H9 (cell line): Measurements from ENCODE around the gene STH. TPM values are rescaled to one million over a fixed set of nuclear protein-coding genes. Genes with fewer than 3 reads are reported as not detected.

Experiments used
- DNase-seq: peaks from one replicate; pipeline ENCODE4 v3.0.0-alpha.2; 2017
- H2AFZ ChIP-seq: one replicate; pipeline ENCODE4 v1.6.1; 2013; ENCODE audit warnings: mild to moderate bottlenecking, low read length, control low read depth, moderate library complexity
- H2AK5ac ChIP-seq: 2 replicates; pipeline ENCODE4 v1.6.1; 2013; ENCODE audit warnings: low read length, control low read depth, mixed read lengths; ENCODE audit not compliant: insufficient read length
- H2BK120ac ChIP-seq: one replicate; pipeline ENCODE4 v1.6.1; 2013; ENCODE audit warnings: low read depth, mild to moderate bottlenecking, low read length, control low read depth, inconsistent platforms; ENCODE audit not compliant: poor library complexity, severe bottlenecking
- H2BK12ac ChIP-seq: 2 replicates; pipeline ENCODE4 v1.6.1; 2013; ENCODE audit warnings: low read length, control low read depth, mixed read lengths, low read depth; ENCODE audit not compliant: insufficient read length
- H2BK15ac ChIP-seq: 2 replicates; pipeline ENCODE4 v1.6.1; 2013; ENCODE audit warnings: low read depth, low read length, control low read depth
- H2BK20ac ChIP-seq: one replicate; pipeline ENCODE4 v1.6.1; 2013; ENCODE audit warnings: low read depth, mild to moderate bottlenecking, low read length, control low read depth, inconsistent platforms; ENCODE audit not compliant: poor library complexity, severe bottlenecking
- H2BK5ac ChIP-seq: 2 replicates; pipeline ENCODE4 v1.6.1; 2013; ENCODE audit warnings: low read length, control low read depth, mixed read lengths; ENCODE audit not compliant: insufficient read length
- H3K14ac ChIP-seq: 2 replicates; pipeline ENCODE4 v1.6.1; 2013; ENCODE audit warnings: low read length, control low read depth; ENCODE audit not compliant: insufficient read depth
- H3K18ac ChIP-seq: 2 replicates; pipeline ENCODE4 v1.6.1; 2013; ENCODE audit warnings: low read depth, mild to moderate bottlenecking, mixed read lengths, low read length, control low read depth; ENCODE audit not compliant: insufficient read length
- H3K23ac ChIP-seq: 2 replicates; pipeline ENCODE4 v1.6.1; 2013; ENCODE audit warnings: low read length, control low read depth, mixed read lengths, low read depth; ENCODE audit not compliant: insufficient read length
- H3K23me2 ChIP-seq: 2 replicates; pipeline ENCODE4 v1.6.1; 2013; ENCODE audit warnings: low read depth, mild to moderate bottlenecking, mixed read lengths, low read length, control low read depth; ENCODE audit not compliant: insufficient read length, poor library complexity, severe bottlenecking
- H3K27ac ChIP-seq: 2 replicates; pipeline ENCODE4 v1.5.1; 2013; ENCODE audit warnings: low read length, control low read depth, mixed read lengths, low read depth; ENCODE audit not compliant: insufficient read length
- H3K27me3 ChIP-seq: 2 replicates; pipeline ENCODE4 v1.6.1; 2013; ENCODE audit warnings: low read length, control low read depth, inconsistent platforms; ENCODE audit not compliant: insufficient read depth
- H3K4ac ChIP-seq: 2 replicates; pipeline ENCODE4 v1.6.1; 2013; ENCODE audit warnings: low read depth, mild to moderate bottlenecking, control low read depth, inconsistent platforms, low read length, moderate library complexity
- H3K4me1 ChIP-seq: 2 replicates; pipeline ENCODE4 v1.6.1; 2013; ENCODE audit warnings: low read length, control low read depth, inconsistent platforms; ENCODE audit not compliant: insufficient read depth
- H3K4me2 ChIP-seq: 2 replicates; pipeline ENCODE4 v1.6.1; 2013; ENCODE audit warnings: low read length, control low read depth, mixed read lengths; ENCODE audit not compliant: insufficient read length, insufficient read depth
- H3K56ac ChIP-seq: 2 replicates; pipeline ENCODE4 v1.6.1; 2013; ENCODE audit warnings: low read depth, mild to moderate bottlenecking, mixed read lengths, low read length, control low read depth; ENCODE audit not compliant: insufficient read length
- H3K79me1 ChIP-seq: 2 replicates; pipeline ENCODE4 v1.6.1; 2013; ENCODE audit warnings: low read depth, mild to moderate bottlenecking, moderate library complexity, low read length, control low read depth, inconsistent platforms; ENCODE audit not compliant: insufficient read depth, poor library complexity, severe bottlenecking
- H3K79me2 ChIP-seq: 2 replicates; pipeline ENCODE4 v1.6.1; 2013; ENCODE audit warnings: low read length, control low read depth, inconsistent platforms; ENCODE audit not compliant: insufficient read depth
- H3K9ac ChIP-seq: 2 replicates; pipeline ENCODE4 v1.6.1; 2013; ENCODE audit warnings: low read length, control low read depth, mixed read lengths; ENCODE audit not compliant: insufficient read length; ENCODE audit errors: extremely low read depth
- H3K9me3 ChIP-seq: one replicate; pipeline ENCODE4 v1.6.1; 2013; ENCODE audit warnings: low read depth, low read length, inconsistent platforms; ENCODE audit not compliant: control insufficient read depth
- H3T11ph ChIP-seq: one replicate; pipeline ENCODE4 v1.6.1; 2013; ENCODE audit warnings: mild to moderate bottlenecking, low read length, control low read depth, inconsistent platforms
- H4K20me1 ChIP-seq: one replicate; pipeline ENCODE4 v1.6.1; 2013; ENCODE audit not compliant: control insufficient read depth, insufficient read length, insufficient read depth
- H4K5ac ChIP-seq: 2 replicates; pipeline ENCODE4 v1.6.1; 2013; ENCODE audit warnings: low read depth, mild to moderate bottlenecking, mixed read lengths, low read length, control low read depth; ENCODE audit not compliant: insufficient read length
- H4K8ac ChIP-seq: replicated peaks from 2 replicates; pipeline ENCODE4 v1.6.1; 2013; ENCODE audit warnings: low read length, control low read depth, mixed read lengths, low read depth; ENCODE audit not compliant: insufficient read length
- H4K91ac ChIP-seq: 2 replicates; pipeline ENCODE4 v1.6.1; 2013; ENCODE audit warnings: low read depth, mild to moderate bottlenecking, moderate library complexity, mixed read lengths, low read length, control low read depth; ENCODE audit not compliant: insufficient read length
- H3K27ac Mint-ChIP-seq, 3 experiments: 2 replicates in 2 of 3; 3 replicates in 1 of 3; pipeline ENCODE4 v1.8.0; 2020 to 2021; ENCODE audit warnings: mixed read lengths in 3 of 3, mild to moderate bottlenecking in 1 of 3, moderate library complexity in 1 of 3
- H3K27me3 Mint-ChIP-seq: 2 replicates; pipeline ENCODE4 v1.8.0; 2021; ENCODE audit warnings: low read depth, mild to moderate bottlenecking, moderate library complexity, mixed read lengths
- H3K36me3 Mint-ChIP-seq, 3 experiments: 2 replicates in 2 of 3; 3 replicates in 1 of 3; pipeline ENCODE4 v1.8.0; 2020 to 2021; ENCODE audit warnings: low read depth in 3 of 3, mixed read lengths in 3 of 3; ENCODE audit not compliant: insufficient read depth in 1 of 3
- H3K4me1 Mint-ChIP-seq, 2 experiments: 2 replicates each; pipeline ENCODE4 v1.8.0; 2020; ENCODE audit warnings: mixed read lengths in 2 of 2
- H3K4me3 Mint-ChIP-seq, 2 experiments: 2 replicates in 1 of 2; 3 replicates in 1 of 2; pipeline ENCODE4 v1.8.0; 2020 to 2021; ENCODE audit warnings: mild to moderate bottlenecking in 2 of 2, mixed read lengths in 2 of 2, moderate library complexity in 1 of 2
- H3K9me3 Mint-ChIP-seq, 2 experiments: 2 replicates in 1 of 2; 3 replicates in 1 of 2; pipeline ENCODE4 v1.8.0; 2020; ENCODE audit warnings: mild to moderate bottlenecking in 2 of 2, mixed read lengths in 2 of 2, moderate library complexity in 1 of 2
- WGBS: extraction: QIAGEN DNeasy Blood & Tissue Kit; methylation state at CpG from one replicate; pipeline ENCODE4 v1.1.7; 2013; ENCODE audit warnings: missing lambda C conversion rate, low lambda C conversion rate, mixed read lengths; ENCODE audit not compliant: insufficient read length; ENCODE audit errors: extremely low coverage; 5-methylcytosine and 5-hydroxymethylcytosine counted together
- total RNA-seq: library from RNA; stranded (reverse); gene quantifications from 2 replicates; pipeline ENCODE4 v1.2.1, GENCODE V29; 2021
- TF ChIP-seq, protein P1 (sequence below): fragments of 200-600 bp; sonication (generic); conservative IDR thresholded peaks from 3 replicates; pipeline ENCODE4 v1.8.0; 2021; ENCODE audit warnings: antibody characterized with exemption, mild to moderate bottlenecking

STH gene
- total RNA-seq, 1 experiment from 2014 or later: not detected

DNA sequence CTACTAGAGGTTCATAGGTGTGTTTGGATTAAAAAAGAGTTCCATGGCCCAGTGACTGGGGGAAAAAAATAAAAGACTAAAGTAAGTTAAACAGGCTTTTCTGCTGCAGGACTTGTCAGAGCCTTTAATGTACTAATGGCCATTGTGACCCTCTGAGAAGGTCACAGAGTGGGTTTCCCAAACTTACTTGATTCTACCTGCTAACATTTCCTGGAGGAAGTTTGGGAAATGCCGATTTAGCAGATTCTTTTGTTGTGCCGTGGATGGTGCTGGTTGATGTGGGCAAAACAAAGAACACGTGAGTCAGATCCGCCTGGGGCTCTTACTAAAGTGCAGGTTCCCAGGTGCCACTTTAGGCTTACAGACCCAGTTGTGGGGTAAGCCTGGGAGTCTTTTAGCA lies 13.6 kb upstream of the STH start:
- Histone ChIP-seq H3K27ac (no peak overlapping the region), H3K4me1 (no peaks in the 10 kb centered on the region), H3K18ac (no peak overlapping the region), H3K9me3 (no peaks in the 10 kb centered on the region), H3K27me3 (no peaks in the 10 kb centered on the region), H4K20me1 (no peaks in the 10 kb centered on the region), H3K56ac (no peak overlapping the region), H2BK5ac (no peak overlapping the region), H2BK20ac (no peak overlapping the region), H3T11ph (no peak overlapping the region), H2AFZ (no peak overlapping the region), H3K79me1 (no peaks in the 10 kb centered on the region), H2BK15ac (no peak overlapping the region), H4K8ac (no peak overlapping the region), H2AK5ac (no peak overlapping the region), H3K79me2 (no peaks in the 10 kb centered on the region), H3K4me2 (no peak overlapping the region), H3K4ac (no peak overlapping the region), H2BK12ac (no peak overlapping the region), H4K5ac (no peak overlapping the region), H4K91ac (no peak overlapping the region), H3K9ac (no peak overlapping the region), H2BK120ac (no peak overlapping the region), H3K14ac (no peak overlapping the region), H3K23me2 (no peaks in the 10 kb centered on the region), H3K23ac (no peak overlapping the region)
- H3K27ac Mint-ChIP-seq: no peak overlapping the region
- TF ChIP-seq, protein P1, sequence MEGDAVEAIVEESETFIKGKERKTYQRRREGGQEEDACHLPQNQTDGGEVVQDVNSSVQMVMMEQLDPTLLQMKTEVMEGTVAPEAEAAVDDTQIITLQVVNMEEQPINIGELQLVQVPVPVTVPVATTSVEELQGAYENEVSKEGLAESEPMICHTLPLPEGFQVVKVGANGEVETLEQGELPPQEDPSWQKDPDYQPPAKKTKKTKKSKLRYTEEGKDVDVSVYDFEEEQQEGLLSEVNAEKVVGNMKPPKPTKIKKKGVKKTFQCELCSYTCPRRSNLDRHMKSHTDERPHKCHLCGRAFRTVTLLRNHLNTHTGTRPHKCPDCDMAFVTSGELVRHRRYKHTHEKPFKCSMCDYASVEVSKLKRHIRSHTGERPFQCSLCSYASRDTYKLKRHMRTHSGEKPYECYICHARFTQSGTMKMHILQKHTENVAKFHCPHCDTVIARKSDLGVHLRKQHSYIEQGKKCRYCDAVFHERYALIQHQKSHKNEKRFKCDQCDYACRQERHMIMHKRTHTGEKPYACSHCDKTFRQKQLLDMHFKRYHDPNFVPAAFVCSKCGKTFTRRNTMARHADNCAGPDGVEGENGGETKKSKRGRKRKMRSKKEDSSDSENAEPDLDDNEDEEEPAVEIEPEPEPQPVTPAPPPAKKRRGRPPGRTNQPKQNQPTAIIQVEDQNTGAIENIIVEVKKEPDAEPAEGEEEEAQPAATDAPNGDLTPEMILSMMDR: no peak
- peaks cover 7 to 8% of the 10 kb centered on the region in 2 experiments for H3K4me1 Mint-ChIP-seq
- DNase-seq: no peak
- H3K36me3 Mint-ChIP-seq: no peaks in the 10 kb centered on the region
- peaks cover 2 to 7% of the 10 kb centered on the region in 2 experiments; a peak in 3 of 5 replicates for H3K9me3 Mint-ChIP-seq
- WGBS: no CpG with 5 or more reads among the region's 4 CpGs
- peaks cover 6% of the 10 kb centered on the region for H3K27me3 Mint-ChIP-seq
- H3K4me3 Mint-ChIP-seq: no peak overlapping the region
